GM23338 (cell line): Measurements from ENCODE around the gene NEUROG2. TPM values are rescaled to one million over a fixed set of nuclear protein-coding genes. Genes with fewer than 3 reads are reported as not detected.
A peak's percentile ranks its signal among the peaks of the same experiment; 100 is the strongest.

Experiments used
- ATAC-seq: fragments of 200-7000 bp; cut with Tn5 transposase; 3 replicates; pipeline ENCODE4 v1.9.1; 2020
- DNase-seq: peaks from one replicate; pipeline ENCODE4 v3.0.0-alpha.2; 2015; ENCODE audit warnings: low spot score
- H2AFZ ChIP-seq: fragments of 200-600 bp; sonication (generic); 2 replicates; pipeline ENCODE4 v1.8.0; 2016; ENCODE audit warnings: antibody characterized with exemption, mild to moderate bottlenecking, moderate library complexity
- H3F3A ChIP-seq: fragments of 200-600 bp; sonication (generic); replicated peaks from 2 replicates; pipeline ENCODE4 v1.8.0; 2017; ENCODE audit warnings: antibody characterized with exemption, mixed run types, low read depth
- H3K27ac ChIP-seq: fragments of 200-600 bp; sonication (generic); 2 replicates; pipeline ENCODE4 v1.6.1; 2016; ENCODE audit warnings: low read depth
- H3K27me3 ChIP-seq: fragments of 200-600 bp; sonication (generic); 2 replicates; pipeline ENCODE4 v1.8.0; 2016; ENCODE audit warnings: mild to moderate bottlenecking, mixed run types, moderate library complexity; ENCODE audit not compliant: insufficient read depth
- H3K36me3 ChIP-seq: fragments of 200-600 bp; sonication (generic); 2 replicates; pipeline ENCODE4 v1.8.0; 2016; ENCODE audit warnings: mild to moderate bottlenecking; ENCODE audit not compliant: insufficient read depth
- H3K4me1 ChIP-seq: fragments of 200-600 bp; sonication (generic); 2 replicates; pipeline ENCODE4 v1.8.0; 2016; ENCODE audit warnings: mild to moderate bottlenecking, moderate library complexity; ENCODE audit not compliant: insufficient read depth
- H3K4me2 ChIP-seq: fragments of 200-600 bp; sonication (generic); 2 replicates; pipeline ENCODE4 v1.7.1; 2017; ENCODE audit warnings: mixed run types
- H3K4me3 ChIP-seq: fragments of 200-600 bp; sonication (generic); 2 replicates; pipeline ENCODE4 v1.6.1; 2016; ENCODE audit warnings: mixed run types
- H3K79me2 ChIP-seq: fragments of 200-600 bp; sonication (generic); replicated peaks from 2 replicates; pipeline ENCODE4 v1.8.0; 2017; ENCODE audit warnings: mild to moderate bottlenecking; ENCODE audit not compliant: insufficient read depth
- H3K9me2 ChIP-seq: fragments of 200-600 bp; sonication (generic); 2 replicates; pipeline ENCODE4 v1.8.0; 2017; ENCODE audit not compliant: insufficient read depth
- H4K20me1 ChIP-seq: fragments of 200-600 bp; sonication (generic); replicated peaks from 2 replicates; pipeline ENCODE4 v1.8.0; 2017; ENCODE audit warnings: mild to moderate bottlenecking; ENCODE audit not compliant: insufficient read depth
- H3K27ac Mint-ChIP-seq: 2 replicates; pipeline ENCODE4 v1.8.0; 2020; ENCODE audit warnings: inconsistent platforms, mild to moderate bottlenecking, moderate library complexity, mixed read lengths
- H3K27me3 Mint-ChIP-seq: 3 replicates; pipeline ENCODE4 v1.8.0; 2022; ENCODE audit warnings: low read depth, mild to moderate bottlenecking, moderate library complexity, mixed read lengths, inconsistent platforms; ENCODE audit not compliant: insufficient read depth, poor library complexity
- H3K36me3 Mint-ChIP-seq: 3 replicates; pipeline ENCODE4 v1.8.0; 2021; ENCODE audit warnings: low read depth, mild to moderate bottlenecking, inconsistent platforms, moderate library complexity, mixed read lengths
- H3K4me1 Mint-ChIP-seq: 3 replicates; pipeline ENCODE4 v1.8.0; 2020; ENCODE audit warnings: mild to moderate bottlenecking, inconsistent platforms, mixed read lengths
- H3K4me3 Mint-ChIP-seq: 3 replicates; pipeline ENCODE4 v1.8.0; 2021; ENCODE audit warnings: moderate library complexity, mild to moderate bottlenecking, inconsistent platforms, mixed read lengths
- H3K9me3 Mint-ChIP-seq: 3 replicates; pipeline ENCODE4 v1.8.0; 2020; ENCODE audit warnings: moderate library complexity, mild to moderate bottlenecking, inconsistent platforms, mixed read lengths
- EZH2 ChIP-seq: fragments of 200-600 bp; sonication (generic); IDR thresholded peaks from one replicate; pipeline ENCODE4 v1.8.0; 2017; ENCODE audit warnings: antibody characterized with exemption, mild to moderate bottlenecking, low read depth; ENCODE audit not compliant: unreplicated experiment
- STAT1 ChIP-seq: IDR thresholded peaks from one replicate; pipeline ENCODE4 v1.6.1; 2016; ENCODE audit warnings: antibody characterized with exemption; ENCODE audit not compliant: unreplicated experiment
- ZNF114 ChIP-seq: fragments of 250-450 bp; sonication (Bioruptor Pico); IDR thresholded peaks from 2 replicates; pipeline ENCODE4 v1.5.0; 2020; ENCODE audit warnings: mild to moderate bottlenecking, moderate library complexity
- ZNF462 ChIP-seq: fragments of 250-450 bp; sonication (Bioruptor Pico); IDR thresholded peaks from 2 replicates; pipeline ENCODE4 v1.5.0; 2020; ENCODE audit warnings: mild to moderate bottlenecking, moderate library complexity
- polyA plus RNA-seq: library from polyadenylated mRNA; unstranded; fragments of >200 nt; fragmentation: Nextera tagmentation; extraction: Ambion mirVana; gene quantifications from 2 replicates; pipeline ENCODE4 v1.2.1, GENCODE V29; 2016
- total RNA-seq: library from RNA; depleted of rRNA; stranded (reverse); fragments of >200 nt; shearing (Covaris generic); gene quantifications from 2 replicates; pipeline ENCODE4 v1.2.3, GENCODE V29; 2014
- TF ChIP-seq, protein P1 (sequence below): IDR thresholded peaks from one replicate; pipeline ENCODE4 v1.6.1; 2018; ENCODE audit warnings: antibody characterized with exemption; ENCODE audit not compliant: unreplicated experiment
- TF ChIP-seq, protein P2 (sequence below), 2 experiments: fragments of 200-600 bp in 1 of 2; sonication (generic) in 1 of 2; conservative IDR thresholded peaks; 2 replicates each; pipeline versions ENCODE4 v1.5.1 to v1.6.1; 2016 to 2017; ENCODE audit warnings: antibody characterized with exemption in 2 of 2, low read depth in 2 of 2, mild to moderate bottlenecking in 2 of 2, moderate library complexity in 1 of 2

Gene NEUROG2
- total and polyA plus RNA-seq, 2 experiments from 2014 or later: not detected

DNA sequence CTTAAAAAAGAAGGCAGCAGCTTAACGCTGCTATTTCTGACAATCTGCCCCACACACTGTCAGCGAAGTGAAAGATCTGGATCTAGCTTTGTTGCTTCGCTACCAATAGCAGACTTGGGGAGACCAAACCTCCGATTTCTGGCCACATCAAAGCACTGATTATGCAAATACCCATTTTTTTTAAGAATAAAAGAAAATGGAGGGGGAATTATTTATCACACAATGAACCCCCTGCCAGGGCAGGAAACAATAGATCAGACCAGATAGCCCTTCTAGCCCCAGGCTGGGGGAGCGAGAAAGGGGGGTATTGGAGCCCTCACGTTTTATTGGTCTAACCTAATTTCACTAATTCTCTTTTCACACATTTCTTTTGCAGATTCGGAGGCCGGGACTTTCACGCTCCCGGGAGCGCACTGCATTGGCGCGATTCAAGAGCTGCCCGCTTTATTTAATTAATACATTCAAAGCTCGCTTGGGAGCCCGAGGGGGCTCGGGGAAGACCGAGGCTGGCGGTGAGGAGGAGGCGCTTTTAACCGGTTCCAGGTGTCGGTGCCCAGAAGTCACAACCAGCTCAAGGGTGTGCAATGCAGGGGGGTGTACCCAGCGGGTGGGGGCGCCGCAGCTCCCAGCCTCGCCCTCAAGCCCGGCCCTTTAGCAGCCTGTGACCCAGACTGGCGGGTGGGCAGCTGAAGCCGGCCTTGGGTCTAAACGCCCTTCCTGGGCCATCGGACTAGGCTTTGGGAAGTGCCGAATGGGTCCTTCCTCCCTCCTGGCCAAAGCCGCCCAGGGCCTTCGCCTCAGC, 5.5 kb downstream of the NEUROG2 start:
- Mint-ChIP-seq H3K27me3 (peaks cover 100% of the 10 kb centered on the region), H3K9me3 (peaks cover 5% of the 10 kb centered on the region; the same call in 2 of the 3 replicates), H3K4me1 (peaks cover 44% of the 10 kb centered on the region), H3K4me3 (peak overlapping the region; percentile 53), H3K36me3 (no peaks in the 10 kb centered on the region; the same call in 2 of the 3 replicates), H3K27ac (no peak overlapping the region)
- Histone ChIP-seq H3K4me3 (peak overlapping the region; percentile 55), H3K36me3 (no peaks in the 10 kb centered on the region), H3K79me2 (no peaks in the 10 kb centered on the region), H2AFZ (0 out of 2 replicates have a peak overlapping the region, but pooled peaks have one; percentile 79), H3K4me2 (peak overlapping the region; percentile 84), H3K27ac (no peak overlapping the region), H3K27me3 (peaks cover 100% of the 10 kb centered on the region), H4K20me1 (peaks cover 27% of the 10 kb centered on the region), H3K4me1 (peaks cover 55% of the 10 kb centered on the region), H3F3A (peaks cover 14% of the 10 kb centered on the region), H3K9me2 (no peaks in the 10 kb centered on the region)
- DNase-seq (peak; percentile 68), ATAC-seq (peak; percentile 8)
- TF ChIP-seq EZH2 (peak; percentile 73), STAT1 (no peak)

DNA sequence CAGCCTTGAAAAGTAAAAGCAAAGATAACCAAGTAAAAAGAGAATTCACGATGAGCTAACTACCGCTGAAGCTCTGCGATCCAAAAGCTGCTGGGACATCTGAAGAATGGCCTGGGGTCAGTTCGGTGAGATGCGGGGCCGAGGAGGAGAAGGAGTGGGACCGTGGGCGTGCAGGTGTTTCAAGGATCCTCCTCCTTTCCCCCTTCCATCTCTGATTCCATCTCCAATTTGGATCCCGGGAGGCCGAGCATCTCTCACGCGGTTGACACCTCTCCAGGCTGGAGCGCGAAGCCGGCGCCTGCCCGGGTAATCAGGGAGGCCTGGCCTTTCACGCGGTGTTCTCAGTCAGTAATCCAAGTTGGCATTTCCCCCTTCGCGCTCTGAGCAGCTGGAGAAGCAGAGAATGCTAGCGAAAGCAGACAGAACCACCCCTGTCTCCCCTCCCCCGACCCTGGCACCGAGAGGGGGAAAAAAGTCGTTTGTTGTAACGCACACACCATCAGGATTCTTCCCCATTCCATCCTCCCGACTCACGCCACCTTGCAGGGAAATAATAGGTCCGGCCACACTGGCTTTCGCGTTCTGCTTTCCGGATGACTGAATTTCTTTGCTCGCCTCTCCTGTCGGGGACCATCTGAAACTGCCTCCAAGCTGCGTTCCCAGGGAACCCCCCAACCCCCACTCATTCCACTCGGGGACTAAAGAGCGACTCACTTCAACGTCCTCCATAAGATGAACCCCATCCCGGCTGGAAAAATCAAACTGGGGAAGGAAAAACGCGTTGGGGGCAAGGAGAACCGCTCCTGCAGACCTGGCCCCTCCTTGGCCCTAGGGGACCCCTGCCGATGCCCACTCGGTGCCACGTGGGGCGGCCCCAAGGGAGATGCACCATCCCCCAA, 6.5 kb downstream of the NEUROG2 start:
- no peak overlapping the region for H2AFZ ChIP-seq
- H3K27ac ChIP-seq: no peak overlapping the region
- peak; percentile 59 for DNase-seq
- peaks cover 40% of the 10 kb centered on the region for H3K4me1 Mint-ChIP-seq
- H3K36me3 Mint-ChIP-seq: no peaks in the 10 kb centered on the region; the same call in 2 of the 3 replicates
- H3K27me3 ChIP-seq: peaks cover 100% of the 10 kb centered on the region
- peak overlapping the region; percentile 55 for H3K4me3 ChIP-seq
- H3K36me3 ChIP-seq: no peaks in the 10 kb centered on the region
- peaks cover 11% of the 10 kb centered on the region for H3F3A ChIP-seq
- H4K20me1 ChIP-seq: peaks cover 27% of the 10 kb centered on the region
- H3K4me3 Mint-ChIP-seq: peak overlapping the region; percentile 62
- peaks cover 90% of the 10 kb centered on the region for H3K27me3 Mint-ChIP-seq
- H3K9me3 Mint-ChIP-seq: peaks cover 5% of the 10 kb centered on the region; the same call in 2 of the 3 replicates
- H3K27ac Mint-ChIP-seq: no peak overlapping the region
- no peaks in the 10 kb centered on the region for H3K9me2 ChIP-seq
- H3K4me1 ChIP-seq: peaks cover 54% of the 10 kb centered on the region
- peak; percentile 8 for ATAC-seq
- H3K79me2 ChIP-seq: no peaks in the 10 kb centered on the region
- peak overlapping the region; percentile 84 for H3K4me2 ChIP-seq
- TF ChIP-seq ZNF462 (CRISPR knock-in tag) (no peak), STAT1 (no peak), ZNF114 (no peak)
- TF ChIP-seq, protein P1, sequence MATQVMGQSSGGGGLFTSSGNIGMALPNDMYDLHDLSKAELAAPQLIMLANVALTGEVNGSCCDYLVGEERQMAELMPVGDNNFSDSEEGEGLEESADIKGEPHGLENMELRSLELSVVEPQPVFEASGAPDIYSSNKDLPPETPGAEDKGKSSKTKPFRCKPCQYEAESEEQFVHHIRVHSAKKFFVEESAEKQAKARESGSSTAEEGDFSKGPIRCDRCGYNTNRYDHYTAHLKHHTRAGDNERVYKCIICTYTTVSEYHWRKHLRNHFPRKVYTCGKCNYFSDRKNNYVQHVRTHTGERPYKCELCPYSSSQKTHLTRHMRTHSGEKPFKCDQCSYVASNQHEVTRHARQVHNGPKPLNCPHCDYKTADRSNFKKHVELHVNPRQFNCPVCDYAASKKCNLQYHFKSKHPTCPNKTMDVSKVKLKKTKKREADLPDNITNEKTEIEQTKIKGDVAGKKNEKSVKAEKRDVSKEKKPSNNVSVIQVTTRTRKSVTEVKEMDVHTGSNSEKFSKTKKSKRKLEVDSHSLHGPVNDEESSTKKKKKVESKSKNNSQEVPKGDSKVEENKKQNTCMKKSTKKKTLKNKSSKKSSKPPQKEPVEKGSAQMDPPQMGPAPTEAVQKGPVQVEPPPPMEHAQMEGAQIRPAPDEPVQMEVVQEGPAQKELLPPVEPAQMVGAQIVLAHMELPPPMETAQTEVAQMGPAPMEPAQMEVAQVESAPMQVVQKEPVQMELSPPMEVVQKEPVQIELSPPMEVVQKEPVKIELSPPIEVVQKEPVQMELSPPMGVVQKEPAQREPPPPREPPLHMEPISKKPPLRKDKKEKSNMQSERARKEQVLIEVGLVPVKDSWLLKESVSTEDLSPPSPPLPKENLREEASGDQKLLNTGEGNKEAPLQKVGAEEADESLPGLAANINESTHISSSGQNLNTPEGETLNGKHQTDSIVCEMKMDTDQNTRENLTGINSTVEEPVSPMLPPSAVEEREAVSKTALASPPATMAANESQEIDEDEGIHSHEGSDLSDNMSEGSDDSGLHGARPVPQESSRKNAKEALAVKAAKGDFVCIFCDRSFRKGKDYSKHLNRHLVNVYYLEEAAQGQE: no peak
- TF ChIP-seq, protein P2, sequence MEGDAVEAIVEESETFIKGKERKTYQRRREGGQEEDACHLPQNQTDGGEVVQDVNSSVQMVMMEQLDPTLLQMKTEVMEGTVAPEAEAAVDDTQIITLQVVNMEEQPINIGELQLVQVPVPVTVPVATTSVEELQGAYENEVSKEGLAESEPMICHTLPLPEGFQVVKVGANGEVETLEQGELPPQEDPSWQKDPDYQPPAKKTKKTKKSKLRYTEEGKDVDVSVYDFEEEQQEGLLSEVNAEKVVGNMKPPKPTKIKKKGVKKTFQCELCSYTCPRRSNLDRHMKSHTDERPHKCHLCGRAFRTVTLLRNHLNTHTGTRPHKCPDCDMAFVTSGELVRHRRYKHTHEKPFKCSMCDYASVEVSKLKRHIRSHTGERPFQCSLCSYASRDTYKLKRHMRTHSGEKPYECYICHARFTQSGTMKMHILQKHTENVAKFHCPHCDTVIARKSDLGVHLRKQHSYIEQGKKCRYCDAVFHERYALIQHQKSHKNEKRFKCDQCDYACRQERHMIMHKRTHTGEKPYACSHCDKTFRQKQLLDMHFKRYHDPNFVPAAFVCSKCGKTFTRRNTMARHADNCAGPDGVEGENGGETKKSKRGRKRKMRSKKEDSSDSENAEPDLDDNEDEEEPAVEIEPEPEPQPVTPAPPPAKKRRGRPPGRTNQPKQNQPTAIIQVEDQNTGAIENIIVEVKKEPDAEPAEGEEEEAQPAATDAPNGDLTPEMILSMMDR (conservative IDR thresholded peaks at IDR 0.05; ENCODE audit: low read depth in 2 of 2): no peak
